Measurements from ENCODE around the gene KDM6A. TPM values are rescaled to one million over a fixed set of nuclear protein-coding genes. Genes with fewer than 3 reads are reported as not detected.
A peak's percentile ranks its signal among the peaks of the same experiment; 100 is the strongest.

Gene KDM6A
- total RNA-seq, 8 experiments from 2014 or later, result 13.8 to 55.3 (median 16.7) TPM

- WGBS, 10 experiments, result 67 to 100% (median 94%) methylated on average over 1 to 6 of the region's 6 CpGs; no CpG with 5 or more reads in 6 of the 10 experiments
- in situ Hi-C loops (cut with MboI; ENCODE audit: low pct_unique_long_range_greater_than_20kb in 2 of 9, low sequenced_read_pairs in 9 of 9, unreplicated experiment in 9 of 9), result loop anchor here in 1 of 9 experiments (25.0 kb wide), 1 partner anchor 171 kb away; no protein-coding TSS in a partner anchor
- Histone ChIP-seq H3K27ac (no peak overlapping the region), H3K4me1 (replicated peaks in 1 of 2) (no peaks in the 10 kb centered on the region), H3K4me3 (no peak overlapping the region)
- ATAC-seq (replicated peaks in 6 of 8), result no peak
These were observed 18.7 kb downstream of the KDM6A start for GRCh38 chrX:44891642-44892041.

GRCh38 chrX:44896876-44897186, 23.8 kb downstream of the KDM6A start:
- no peak for ATAC-seq (replicated peaks in 6 of 8)
- in situ Hi-C loops (cut with MboI; ENCODE audit: low pct_unique_long_range_greater_than_20kb in 2 of 9, low sequenced_read_pairs in 9 of 9, unreplicated experiment in 9 of 9), result loop anchor here in 1 of 9 experiments (25.0 kb wide), 1 partner anchor 165 kb away; no protein-coding TSS in a partner anchor
- no peak overlapping the region for H3K4me3 ChIP-seq
- WGBS, 10 experiments, result 63 to 100% (median 98%) methylated on average over 1 to 2 of the region's 2 CpGs; no CpG with 5 or more reads in 2 of the 10 experiments
- no peaks in the 10 kb centered on the region for H3K4me1 ChIP-seq (replicated peaks in 1 of 2)
- no peak overlapping the region for H3K27ac ChIP-seq

GRCh38 chrX:44897539-44897938, 24.6 kb downstream of the KDM6A start:
- H3K4me3 ChIP-seq, result no peak overlapping the region
- no peak overlapping the region for H3K27ac ChIP-seq
- 40 to 100% methylated on average over 1 of the region's 2 CpGs; no CpG with 5 or more reads in 8 of the 10 experiments for WGBS, 10 experiments
- ATAC-seq (replicated peaks in 6 of 8), result no peak
- no peaks in the 10 kb centered on the region for H3K4me1 ChIP-seq (replicated peaks in 1 of 2)
- in situ Hi-C loops (cut with MboI; ENCODE audit: low pct_unique_long_range_greater_than_20kb in 2 of 9, low sequenced_read_pairs in 9 of 9, unreplicated experiment in 9 of 9), result loop anchor here in 1 of 9 experiments (25.0 kb wide), 1 partner anchor 165 kb away; no protein-coding TSS in a partner anchor

- peak in 2 of 8 experiments; percentile 12 to 17 for ATAC-seq (replicated peaks in 6 of 8)
- in situ Hi-C loops (cut with MboI; ENCODE audit: low pct_unique_long_range_greater_than_20kb in 2 of 9, low sequenced_read_pairs in 9 of 9, unreplicated experiment in 9 of 9), result loop anchor here in 1 of 9 experiments (25.0 kb wide), 1 partner anchor 164 kb away; no protein-coding TSS in a partner anchor
- Histone ChIP-seq H3K4me3 (no peak overlapping the region), H3K27ac (no peak overlapping the region), H3K4me1 (replicated peaks in 1 of 2) (no peaks in the 10 kb centered on the region)
- WGBS, 10 experiments, result 50% methylated on average over 1 of the region's 3 CpGs; no CpG with 5 or more reads in 9 of the 10 experiments
These were observed 25.6 kb downstream of the KDM6A start for GRCh38 chrX:44898411-44899221.

- no peak overlapping the region for H3K4me3 ChIP-seq
These were observed 27.0 kb downstream of the KDM6A start for GRCh38 chrX:44899946-44900345.

DNA sequence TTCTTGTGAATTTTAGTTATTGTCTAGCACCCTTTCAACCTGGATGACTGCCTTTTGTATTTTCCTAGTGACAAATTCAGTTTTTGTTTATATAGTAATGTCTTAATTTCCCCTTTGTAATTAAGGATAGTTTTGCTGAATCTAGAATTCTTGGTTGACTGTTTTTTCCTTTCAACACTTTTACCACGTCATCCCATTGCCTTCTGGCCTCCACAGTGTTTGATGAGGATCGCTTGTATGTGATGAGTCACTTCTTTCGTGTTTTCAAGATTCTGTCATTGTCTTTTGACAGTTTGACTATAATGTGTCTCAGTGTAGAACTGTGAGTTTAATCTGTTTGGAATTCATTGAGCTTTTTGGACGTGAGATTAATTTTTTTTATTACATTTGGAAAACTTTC, 30.1 kb downstream of the KDM6A start:
- in situ Hi-C loops (cut with MboI; ENCODE audit: low pct_unique_long_range_greater_than_20kb in 2 of 9, low sequenced_read_pairs in 9 of 9, unreplicated experiment in 9 of 9), result no loop called here
- no peak overlapping the region for H3K4me3 ChIP-seq
- H3K4me1 ChIP-seq (replicated peaks in 1 of 2), result no peaks in the 10 kb centered on the region
- 0 to 100% (median 44%) methylated on average over 1 to 4 of the region's 4 CpGs; no CpG with 5 or more reads in 2 of the 10 experiments for WGBS, 10 experiments
- ATAC-seq (replicated peaks in 6 of 8), result peak in 3 of 8 experiments; percentile 31 to 44 (median 37)
- no peak overlapping the region for H3K27ac ChIP-seq

More at GRCh38 chrX:44899946-44900345, 27.0 kb downstream of the KDM6A start:
- no peaks in the 10 kb centered on the region for H3K4me1 ChIP-seq (replicated peaks in 1 of 2)
- no peak for ATAC-seq (replicated peaks in 6 of 8)
- 37 to 100% (median 87%) methylated on average over 2 to 4 of the region's 4 CpGs; no CpG with 5 or more reads in 2 of the 10 experiments for WGBS, 10 experiments
- in situ Hi-C loops (cut with MboI; ENCODE audit: low pct_unique_long_range_greater_than_20kb in 2 of 9, low sequenced_read_pairs in 9 of 9, unreplicated experiment in 9 of 9), result loop anchor here in 1 of 9 experiments (25.0 kb wide), 1 partner anchor 162 kb away; no protein-coding TSS in a partner anchor
- H3K27ac ChIP-seq, result no peak overlapping the region

DNA sequence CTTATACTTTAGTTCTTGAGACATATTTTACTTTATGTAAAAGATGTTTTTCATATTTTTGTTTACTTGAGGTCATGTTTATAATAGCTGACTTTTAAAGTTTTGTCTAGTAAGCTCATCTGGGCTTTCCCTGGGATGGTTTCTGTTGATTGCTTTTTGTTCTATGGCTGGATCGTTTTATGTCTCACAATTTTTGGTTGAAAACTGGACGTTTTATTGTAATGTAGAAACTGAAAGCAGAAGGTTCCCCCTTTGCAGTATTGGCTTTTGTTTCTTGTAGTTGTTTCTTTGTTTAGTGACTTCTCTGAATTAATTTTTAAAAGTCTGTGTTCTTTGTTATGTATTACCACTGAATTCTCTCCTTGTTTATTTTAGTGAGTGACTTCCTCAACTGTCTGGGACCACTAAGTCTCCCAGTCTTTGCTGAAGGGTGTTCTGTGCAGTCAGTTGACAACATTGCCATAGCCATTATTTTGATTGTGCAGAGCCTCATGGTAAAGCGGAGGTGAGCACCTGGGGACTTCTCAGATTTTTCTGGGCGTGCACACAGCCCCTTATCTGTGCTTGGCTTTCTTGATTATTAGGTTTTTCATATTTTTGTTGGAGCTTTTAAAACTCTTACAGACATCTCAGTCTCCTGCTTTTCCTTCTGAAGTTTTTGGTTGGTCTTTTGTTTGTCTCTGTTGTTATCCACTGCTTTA, 31.0 kb downstream of the KDM6A start:
- H3K27ac ChIP-seq, result no peak overlapping the region
- in situ Hi-C loops (cut with MboI; ENCODE audit: low pct_unique_long_range_greater_than_20kb in 2 of 9, low sequenced_read_pairs in 9 of 9, unreplicated experiment in 9 of 9), result no loop called here
- H3K4me3 ChIP-seq, result no peak overlapping the region

GRCh38 chrX:44904542-44905115, 31.6 kb downstream of the KDM6A start:
- H3K4me1 ChIP-seq (replicated peaks in 1 of 2), result no peaks in the 10 kb centered on the region
- in situ Hi-C loops (cut with MboI; ENCODE audit: low pct_unique_long_range_greater_than_20kb in 2 of 9, low sequenced_read_pairs in 9 of 9, unreplicated experiment in 9 of 9), result no loop called here
- no peak overlapping the region for H3K27ac ChIP-seq
- no peak for ATAC-seq (replicated peaks in 6 of 8)
- 25 to 100% (median 65%) methylated on average over 1 to 4 of the region's 4 CpGs; no CpG with 5 or more reads in 1 of the 10 experiments for WGBS, 10 experiments
- H3K4me3 ChIP-seq, result no peak overlapping the region

More for the DNA sequence above, 31.0 kb downstream of the KDM6A start:
- no peaks in the 10 kb centered on the region for H3K4me1 ChIP-seq (replicated peaks in 1 of 2)
- no peak for ATAC-seq (replicated peaks in 6 of 8)
- WGBS, 10 experiments, result 20 to 100% (median 65%) methylated on average over 1 to 4 of the region's 4 CpGs; no CpG with 5 or more reads in 3 of the 10 experiments

- ATAC-seq (replicated peaks in 6 of 8), result no peak
- in situ Hi-C loops (cut with MboI; ENCODE audit: low pct_unique_long_range_greater_than_20kb in 2 of 9, low sequenced_read_pairs in 9 of 9, unreplicated experiment in 9 of 9), result no loop called here
- Histone ChIP-seq H3K27ac (no peak overlapping the region), H3K4me1 (replicated peaks in 1 of 2) (no peaks in the 10 kb centered on the region), H3K4me3 (no peak overlapping the region)
- 60 to 100% (median 90%) methylated on average over 1 to 2 of the region's 3 CpGs; no CpG with 5 or more reads in 6 of the 10 experiments for WGBS, 10 experiments
These were observed 33.1 kb downstream of the KDM6A start for GRCh38 chrX:44906041-44906440.

- in situ Hi-C loops (cut with MboI; ENCODE audit: low pct_unique_long_range_greater_than_20kb in 2 of 9, low sequenced_read_pairs in 9 of 9, unreplicated experiment in 9 of 9), result no loop called here
- Histone ChIP-seq H3K4me3 (no peak overlapping the region), H3K4me1 (replicated peaks in 1 of 2) (no peaks in the 10 kb centered on the region), H3K27ac (no peak overlapping the region)
- ATAC-seq (replicated peaks in 6 of 8), result no peak
- 48 to 100% (median 94%) methylated on average over 1 to 5 of the region's 6 CpGs; no CpG with 5 or more reads in 1 of the 10 experiments for WGBS, 10 experiments
These were observed 33.6 kb downstream of the KDM6A start for GRCh38 chrX:44906542-44906941.

DNA sequence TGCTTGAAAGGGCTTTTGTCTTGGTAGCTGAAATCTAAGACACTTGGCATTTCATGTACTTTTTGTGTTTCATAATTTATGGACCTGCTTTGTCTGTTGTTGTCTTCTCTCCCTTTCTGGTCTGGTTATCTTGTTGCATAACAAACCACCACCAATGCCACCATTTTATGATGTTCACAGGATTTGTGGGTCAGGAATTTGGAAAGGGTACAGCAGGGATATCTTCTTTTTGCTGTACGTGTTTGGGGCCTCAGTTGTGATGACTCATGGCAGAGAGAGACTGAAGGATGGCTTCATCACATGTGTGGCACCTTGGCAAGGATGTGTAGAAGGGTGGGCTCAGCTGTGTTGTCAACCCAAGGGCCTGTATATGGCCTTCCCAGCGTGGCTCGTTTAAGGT, 35.2 kb downstream of the KDM6A start:
- H3K4me1 ChIP-seq (replicated peaks in 1 of 2), result no peaks in the 10 kb centered on the region
- no peak overlapping the region for H3K27ac ChIP-seq
- no peak overlapping the region for H3K4me3 ChIP-seq
- peak in 2 of 8 experiments; percentile 21 to 35 for ATAC-seq (replicated peaks in 6 of 8)
- in situ Hi-C loops (cut with MboI; ENCODE audit: low pct_unique_long_range_greater_than_20kb in 2 of 9, low sequenced_read_pairs in 9 of 9, unreplicated experiment in 9 of 9), result no loop called here
- 33 to 82% (median 37%) methylated on average over 1 to 3 of the region's 3 CpGs; no CpG with 5 or more reads in 5 of the 10 experiments for WGBS, 10 experiments

- in situ Hi-C loops (cut with MboI; ENCODE audit: low pct_unique_long_range_greater_than_20kb in 2 of 9, low sequenced_read_pairs in 9 of 9, unreplicated experiment in 9 of 9), result no loop called here
- no peak overlapping the region for H3K4me3 ChIP-seq
- no peak overlapping the region for H3K27ac ChIP-seq
- ATAC-seq (replicated peaks in 6 of 8), result no peak
- 56 to 100% (median 100%) methylated on average over 1 to 3 of the region's 3 CpGs; no CpG with 5 or more reads in 3 of the 10 experiments for WGBS, 10 experiments
- no peaks in the 10 kb centered on the region for H3K4me1 ChIP-seq (replicated peaks in 1 of 2)
These were observed 35.8 kb downstream of the KDM6A start for GRCh38 chrX:44908827-44909226.
